OCI-LY1 (cell line): ENCODE measurements around the gene CACNA1C.

Source experiments
- H2AFZ ChIP-seq: fragments of 200-600 bp; sonication (generic), shearing (Covaris generic); 2 replicates; pipeline ENCODE4 v1.6.0; 2014; ENCODE audit warnings: antibody characterized with exemption, mild to moderate bottlenecking, low read length
- H3F3A ChIP-seq: fragments of 200-600 bp; sonication (generic), shearing (Covaris generic); 2 replicates; pipeline ENCODE4 v1.6.0; 2014; ENCODE audit warnings: mild to moderate bottlenecking, antibody characterized with exemption, low read length, moderate library complexity; ENCODE audit not compliant: insufficient read depth
- H3K27ac ChIP-seq: fragments of 200-600 bp; sonication (generic); 2 replicates; pipeline ENCODE4 v1.5.1; 2014; ENCODE audit warnings: low read length, mixed run types, mild to moderate bottlenecking, low read depth; ENCODE audit not compliant: poor library complexity, severe bottlenecking
- H3K27me3 ChIP-seq: fragments of 200-600 bp; sonication (generic); 2 replicates; pipeline ENCODE4 v1.6.0; 2014; ENCODE audit warnings: antibody characterized with exemption, mild to moderate bottlenecking, low read length, moderate library complexity; ENCODE audit not compliant: insufficient read depth
- H3K36me3 ChIP-seq: fragments of 200-600 bp; sonication (generic); 2 replicates; pipeline ENCODE4 v1.6.1; 2014; ENCODE audit warnings: mild to moderate bottlenecking, antibody characterized with exemption, low read length, moderate library complexity, mixed read lengths; ENCODE audit not compliant: insufficient read depth
- H3K4me1 ChIP-seq: fragments of 200-600 bp; sonication (generic); 2 replicates; pipeline ENCODE4 v1.5.1; 2014; ENCODE audit warnings: mild to moderate bottlenecking, low read length, moderate library complexity; ENCODE audit not compliant: insufficient read depth, severe bottlenecking
- H3K4me2 ChIP-seq: fragments of 200-600 bp; sonication (generic), shearing (Covaris generic); 2 replicates; pipeline ENCODE4 v1.6.1; 2014; ENCODE audit warnings: low read length
- H3K4me3 ChIP-seq: fragments of 200-600 bp; sonication (generic); 2 replicates; pipeline ENCODE4 v1.5.1; 2014; ENCODE audit warnings: low read length, low read depth, mild to moderate bottlenecking, mixed read lengths; ENCODE audit not compliant: poor library complexity, severe bottlenecking
- H3K79me2 ChIP-seq: fragments of 200-600 bp; shearing (Covaris generic); 2 replicates; pipeline ENCODE4 v1.6.1; 2016; ENCODE audit warnings: mixed run types, low read length, mixed read lengths; ENCODE audit not compliant: insufficient read depth
- H3K9ac ChIP-seq: fragments of 200-600 bp; sonication (generic), shearing (Covaris generic); 2 replicates; pipeline ENCODE4 v1.6.1; 2014; ENCODE audit warnings: mild to moderate bottlenecking, low read length, mixed read lengths
- H3K9me2 ChIP-seq: fragments of 200-600 bp; sonication (generic), shearing (Covaris generic); 2 replicates; pipeline ENCODE4 v1.6.1; 2014; ENCODE audit warnings: low read depth, mild to moderate bottlenecking, low read length, mixed read lengths
- H3K9me3 ChIP-seq: fragments of 200-600 bp; shearing (Covaris generic); 2 replicates; pipeline ENCODE4 v1.6.1; 2014; ENCODE audit warnings: low read length, mixed read lengths
- H4K20me1 ChIP-seq: fragments of 200-600 bp; sonication (generic), shearing (Covaris generic); 2 replicates; pipeline ENCODE4 v1.6.0; 2016; ENCODE audit warnings: mild to moderate bottlenecking, low read length; ENCODE audit not compliant: insufficient read depth
- EZH2 ChIP-seq: fragments of 200-600 bp; sonication (generic), shearing (Covaris generic); IDR thresholded peaks from 2 replicates; pipeline ENCODE4 v1.8.0; 2017; ENCODE audit warnings: borderline replicate concordance, mixed run types, mild to moderate bottlenecking, antibody characterized with exemption, low read length, moderate library complexity, mixed read lengths
- TF ChIP-seq, protein P1 (sequence below): fragments of 200-600 bp; sonication (generic), shearing (Covaris generic); IDR thresholded peaks from 2 replicates; pipeline ENCODE4 v1.5.1; 2017; ENCODE audit warnings: mild to moderate bottlenecking, antibody characterized with exemption, low read length, moderate library complexity, mixed read lengths

Gene CACNA1C

DNA sequence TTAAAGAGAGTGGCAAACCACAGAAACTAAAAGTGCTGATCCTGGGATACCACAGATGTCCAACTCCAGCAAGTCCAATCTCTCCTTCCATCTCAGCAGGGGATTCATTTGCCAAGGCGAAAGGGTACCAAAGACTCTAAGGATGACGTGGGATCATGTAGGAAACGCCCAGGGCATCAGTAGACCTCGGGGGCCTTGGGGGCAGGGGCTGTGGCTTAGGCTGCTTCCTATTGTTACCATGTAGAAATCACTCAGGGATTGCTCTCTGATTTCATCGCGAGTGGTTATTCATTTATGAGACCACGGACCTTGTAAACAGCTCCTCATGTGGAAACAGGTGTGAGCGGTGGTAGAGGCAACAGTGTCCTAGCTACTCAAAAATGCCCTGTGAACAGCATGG lies 592.7 kb downstream of the CACNA1C start:
- TF ChIP-seq, protein P1, sequence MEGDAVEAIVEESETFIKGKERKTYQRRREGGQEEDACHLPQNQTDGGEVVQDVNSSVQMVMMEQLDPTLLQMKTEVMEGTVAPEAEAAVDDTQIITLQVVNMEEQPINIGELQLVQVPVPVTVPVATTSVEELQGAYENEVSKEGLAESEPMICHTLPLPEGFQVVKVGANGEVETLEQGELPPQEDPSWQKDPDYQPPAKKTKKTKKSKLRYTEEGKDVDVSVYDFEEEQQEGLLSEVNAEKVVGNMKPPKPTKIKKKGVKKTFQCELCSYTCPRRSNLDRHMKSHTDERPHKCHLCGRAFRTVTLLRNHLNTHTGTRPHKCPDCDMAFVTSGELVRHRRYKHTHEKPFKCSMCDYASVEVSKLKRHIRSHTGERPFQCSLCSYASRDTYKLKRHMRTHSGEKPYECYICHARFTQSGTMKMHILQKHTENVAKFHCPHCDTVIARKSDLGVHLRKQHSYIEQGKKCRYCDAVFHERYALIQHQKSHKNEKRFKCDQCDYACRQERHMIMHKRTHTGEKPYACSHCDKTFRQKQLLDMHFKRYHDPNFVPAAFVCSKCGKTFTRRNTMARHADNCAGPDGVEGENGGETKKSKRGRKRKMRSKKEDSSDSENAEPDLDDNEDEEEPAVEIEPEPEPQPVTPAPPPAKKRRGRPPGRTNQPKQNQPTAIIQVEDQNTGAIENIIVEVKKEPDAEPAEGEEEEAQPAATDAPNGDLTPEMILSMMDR = no peak
- TF ChIP-seq EZH2 = no peak
- Histone ChIP-seq H3K9me2 (no peaks in the 10 kb centered on the region), H3K4me1 (no peaks in the 10 kb centered on the region), H3K79me2 (no peaks in the 10 kb centered on the region), H3F3A (no peaks in the 10 kb centered on the region), H4K20me1 (no peaks in the 10 kb centered on the region), H3K27me3 (0 out of 2 replicates have a peak, but pooled peaks cover 8% of the 10 kb centered on the region), H3K36me3 (no peaks in the 10 kb centered on the region), H3K9me3 (no peaks in the 10 kb centered on the region), H3K9ac (no peak overlapping the region), H3K4me3 (no peak overlapping the region), H2AFZ (no peak overlapping the region), H3K27ac (no peak overlapping the region), H3K4me2 (no peak overlapping the region)

DNA sequence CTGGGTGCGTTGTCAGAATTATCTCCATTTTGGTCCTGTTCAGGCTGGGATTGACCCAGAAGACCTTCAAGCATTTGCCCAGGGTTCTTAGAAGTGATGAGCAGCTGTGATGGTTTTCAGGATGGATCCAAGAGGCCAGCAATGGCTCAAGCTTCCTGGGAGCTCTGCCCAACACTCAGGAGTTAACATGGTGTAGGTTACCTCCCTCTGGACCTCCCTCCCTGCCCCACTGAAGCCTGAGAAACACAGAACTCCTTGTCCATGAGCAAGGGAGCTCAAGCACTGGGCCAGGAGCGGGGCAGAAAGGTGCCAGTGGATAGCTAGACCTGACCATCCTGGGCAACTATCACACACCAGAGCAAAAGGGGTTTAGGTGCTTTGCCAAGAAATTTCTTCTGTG lies 593.6 kb downstream of the CACNA1C start:
- TF ChIP-seq, protein P1 = no peak
- no peak for TF ChIP-seq EZH2
- Histone ChIP-seq H3K9ac (no peak overlapping the region), H3K27ac (no peak overlapping the region), H4K20me1 (no peaks in the 10 kb centered on the region), H3K27me3 (0 out of 2 replicates have a peak, but pooled peaks cover 6% of the 10 kb centered on the region), H3K4me3 (no peak overlapping the region), H3K4me2 (no peak overlapping the region), H3K9me2 (no peaks in the 10 kb centered on the region), H3K4me1 (no peaks in the 10 kb centered on the region), H3F3A (no peaks in the 10 kb centered on the region), H2AFZ (no peak overlapping the region), H3K9me3 (no peaks in the 10 kb centered on the region), H3K79me2 (no peaks in the 10 kb centered on the region), H3K36me3 (no peaks in the 10 kb centered on the region)

DNA sequence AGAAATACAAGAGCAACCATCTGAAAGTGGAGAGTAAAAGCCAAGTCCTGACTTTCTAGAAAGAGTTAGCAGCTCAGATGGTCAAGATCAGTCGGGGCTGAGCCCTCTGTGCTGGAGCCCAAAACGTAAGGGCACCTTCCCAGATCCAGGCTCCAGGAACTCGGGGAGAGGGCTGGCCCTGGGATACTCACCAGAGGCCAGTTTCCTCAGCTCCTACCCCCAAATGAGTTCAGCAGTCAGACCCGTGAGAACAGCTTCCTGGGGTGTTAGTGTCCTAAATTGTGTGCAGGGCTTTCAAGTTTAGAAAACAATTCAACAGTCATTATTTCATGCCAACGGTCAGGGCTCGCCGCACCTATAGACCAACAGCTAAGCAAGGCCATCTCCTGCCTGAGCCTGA lies 594.4 kb downstream of the CACNA1C start:
- no peak overlapping the region for H3K27ac ChIP-seq
- TF ChIP-seq EZH2 = no peak
- TF ChIP-seq, protein P1 = no peak
- no peaks in the 10 kb centered on the region for H3K79me2 ChIP-seq
- H4K20me1 ChIP-seq = no peaks in the 10 kb centered on the region
- no peaks in the 10 kb centered on the region for H3K9me2 ChIP-seq
- no peaks in the 10 kb centered on the region for H3K36me3 ChIP-seq
- no peaks in the 10 kb centered on the region for H3K4me1 ChIP-seq
- H3K27me3 ChIP-seq = 0 out of 2 replicates have a peak, but pooled peaks cover 6% of the 10 kb centered on the region
- H3K4me3 ChIP-seq = no peak overlapping the region
- H3K4me2 ChIP-seq = no peak overlapping the region
- H2AFZ ChIP-seq = no peak overlapping the region
- no peaks in the 10 kb centered on the region for H3F3A ChIP-seq
- no peaks in the 10 kb centered on the region for H3K9me3 ChIP-seq
- no peak overlapping the region for H3K9ac ChIP-seq
